HG03280 (cell line): Measurements from ENCODE around the gene RALGAPA1.
"Not testable (repeated sequence)": the region's sequence is repeated elsewhere in the genome, so short reads cannot be mapped to it uniquely, and the experiment has no call there.

Experiments
- ATAC-seq: cut with Tn5 transposase; IDR thresholded peaks from one replicate; pipeline ENCODE4 v1.9.1; 2021; ENCODE audit warnings: mild to moderate bottlenecking, moderate library complexity; ENCODE audit not compliant: unreplicated experiment

Gene RALGAPA1

GRCh38 chr14:35632271-35632670 is 176.8 kb downstream of the RALGAPA1 start:
- ATAC-seq: no peak

GRCh38 chr14:35631071-35631805 is 177.9 kb downstream of the RALGAPA1 start:
- no peak for ATAC-seq

GRCh38 chr14:35628989-35629388 is 180.1 kb downstream of the RALGAPA1 start:
- no peak for ATAC-seq

DNA sequence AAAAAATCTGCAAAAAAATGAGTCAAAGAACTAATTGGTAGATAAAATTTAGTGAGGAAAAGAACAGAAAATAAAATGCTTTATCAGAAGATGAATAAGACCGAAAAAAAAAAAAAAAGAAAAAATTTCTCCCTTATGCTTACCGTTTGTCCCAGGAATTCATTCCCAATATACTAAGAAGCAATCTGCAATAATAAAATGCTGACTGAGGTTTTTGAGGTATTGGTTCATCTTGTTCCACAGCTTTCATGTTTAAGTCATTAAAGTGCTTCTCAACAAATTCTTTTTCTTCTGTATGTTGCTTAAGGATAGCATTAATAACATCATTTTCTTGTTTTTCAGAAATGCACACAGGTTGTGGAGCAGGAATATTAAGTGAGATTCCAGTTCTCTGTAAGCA is 182.1 kb downstream of the RALGAPA1 start:
- not testable (repeated sequence) for ATAC-seq

DNA sequence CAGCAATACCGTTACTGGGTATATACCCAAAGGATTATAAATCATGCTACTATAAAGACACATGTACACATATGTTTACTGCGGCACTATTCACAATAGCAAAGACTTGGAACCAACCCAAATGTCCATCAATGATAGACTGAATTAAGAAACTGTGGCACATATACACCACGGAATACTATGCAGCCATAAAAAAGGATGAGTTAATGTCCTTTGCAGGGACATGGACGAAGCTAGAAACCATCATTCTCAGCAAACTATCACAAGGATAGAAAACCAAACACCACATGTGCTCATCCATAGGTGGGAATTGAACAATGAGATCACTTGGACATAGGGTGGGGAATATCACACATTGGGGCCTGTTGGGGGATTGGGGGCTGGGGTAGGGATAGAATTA is 187.1 kb downstream of the RALGAPA1 start:
- ATAC-seq: not testable (repeated sequence)

- ATAC-seq: not testable (repeated sequence)
These were observed 189.1 kb downstream of the RALGAPA1 start for GRCh38 chr14:35619998-35620397.

- not testable (repeated sequence) for ATAC-seq
These were observed 189.6 kb downstream of the RALGAPA1 start for GRCh38 chr14:35619461-35619860.

- ATAC-seq: no peak
These were observed 191.6 kb downstream of the RALGAPA1 start for GRCh38 chr14:35617500-35617899.

DNA sequence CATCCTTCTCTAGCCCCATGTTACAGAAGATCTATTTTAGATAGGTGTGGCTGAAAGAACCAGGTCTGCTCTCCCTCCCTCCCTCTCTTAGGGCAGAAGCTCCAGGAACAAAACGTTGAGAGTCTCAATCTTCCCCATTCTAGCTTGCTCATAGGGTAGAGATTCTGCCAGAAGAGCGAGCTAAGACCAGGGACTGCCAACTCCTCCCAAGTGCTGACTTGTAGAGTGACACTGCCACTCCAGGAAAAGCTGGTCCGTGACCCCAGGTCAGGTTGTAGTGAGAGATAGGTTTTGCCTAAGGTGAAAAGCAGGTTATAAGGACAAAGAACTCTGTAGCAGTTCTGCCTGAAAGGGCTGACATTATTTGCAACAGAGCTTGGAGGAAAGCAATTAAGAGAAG is 201.7 kb downstream of the RALGAPA1 start:
- no peak for ATAC-seq

- no peak for ATAC-seq
These were observed 208.8 kb downstream of the RALGAPA1 start for GRCh38 chr14:35600253-35600652.

GRCh38 chr14:35594616-35595015 is 214.5 kb downstream of the RALGAPA1 start:
- ATAC-seq: no peak

DNA sequence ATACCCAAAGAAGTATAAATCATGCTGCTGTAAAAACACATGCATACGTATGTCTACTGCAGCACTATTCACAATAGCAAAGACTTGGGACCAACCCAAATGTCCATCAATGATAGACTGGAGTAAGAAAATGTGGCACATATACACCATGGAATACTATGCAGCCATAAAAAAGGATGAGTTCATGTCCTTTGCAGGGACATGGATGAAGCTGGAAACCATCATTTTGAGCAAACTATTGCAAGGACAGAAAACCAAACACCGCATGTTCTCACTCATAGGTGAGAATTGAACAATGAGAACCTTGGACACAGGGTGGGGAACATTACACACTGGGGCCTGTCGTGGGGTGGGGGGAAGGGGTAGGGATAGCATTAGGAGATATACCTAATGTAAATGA is 221.7 kb downstream of the RALGAPA1 start:
- not testable (repeated sequence) for ATAC-seq

DNA sequence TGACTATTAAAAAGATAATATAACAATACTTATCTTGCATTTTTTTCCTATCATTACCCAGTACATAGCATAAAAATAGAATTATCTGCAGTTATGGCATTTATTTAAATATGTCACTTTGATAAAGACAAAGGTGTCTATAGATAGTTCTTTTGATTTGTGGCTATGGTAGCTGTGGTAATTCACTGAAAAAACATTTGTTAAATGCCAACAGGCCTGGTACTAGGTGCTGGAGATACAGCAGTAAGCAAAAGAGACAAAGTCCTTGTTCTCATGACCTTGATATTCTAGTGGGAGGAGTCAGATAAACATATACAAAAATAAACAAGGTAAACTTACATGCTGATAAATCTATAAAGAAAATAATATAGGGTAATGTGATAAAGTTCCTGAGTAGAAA is 230.5 kb downstream of the RALGAPA1 start:
- ATAC-seq: no peak

- ATAC-seq: no peak
These were observed 231.0 kb downstream of the RALGAPA1 start for GRCh38 chr14:35578135-35578534.

GRCh38 chr14:35576856-35577255 is 232.2 kb downstream of the RALGAPA1 start:
- no peak for ATAC-seq

DNA sequence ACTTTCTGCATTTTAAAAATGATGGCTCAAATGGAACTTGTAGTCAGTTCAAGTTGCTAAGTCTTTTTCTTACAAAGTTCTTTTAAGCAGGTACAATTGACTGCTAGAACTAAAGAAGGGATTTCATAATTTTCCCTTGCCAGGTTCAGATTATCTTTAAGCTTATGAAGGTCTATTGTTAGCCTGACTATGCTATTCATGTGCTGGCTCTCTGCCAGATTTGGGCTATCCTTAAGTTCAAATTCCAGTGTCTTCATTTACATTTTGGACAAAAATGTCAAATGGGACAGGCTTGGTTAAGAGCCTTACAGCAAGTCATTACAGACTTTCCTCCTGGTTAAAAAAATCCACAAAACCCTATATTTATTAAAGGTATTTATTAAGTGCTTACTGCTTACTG is 232.8 kb downstream of the RALGAPA1 start:
- ATAC-seq: no peak

- ATAC-seq: no peak
These were observed 235.2 kb downstream of the RALGAPA1 start for GRCh38 chr14:35573911-35574310.

GRCh38 chr14:35571598-35571997 is 237.5 kb downstream of the RALGAPA1 start:
- ATAC-seq: no peak

DNA sequence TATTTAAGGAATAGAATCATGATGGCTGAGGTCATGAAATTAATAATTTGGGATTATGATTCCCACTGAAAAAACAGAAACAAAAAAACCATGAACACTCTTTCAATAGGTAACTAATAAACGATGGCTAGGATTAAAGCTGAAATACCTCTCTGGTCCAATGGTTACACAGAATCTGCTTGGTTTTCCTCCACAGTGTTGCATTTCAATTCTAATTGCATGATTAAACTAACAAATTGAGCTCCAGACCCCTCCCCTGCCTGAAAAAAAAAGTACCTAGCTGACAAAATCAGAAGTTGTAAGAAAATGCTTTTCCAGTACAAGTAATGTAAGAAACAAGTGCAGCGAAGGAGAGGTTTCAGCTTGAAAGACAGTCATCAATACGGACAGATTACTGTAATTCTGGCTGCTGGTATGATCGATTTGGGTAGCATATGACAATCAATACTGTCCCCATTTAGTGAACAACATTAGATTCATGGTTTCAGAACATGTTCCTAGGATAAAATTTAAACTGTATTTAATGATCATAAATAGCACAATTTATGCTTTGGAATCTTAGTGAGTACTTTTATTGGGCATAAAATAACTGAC is 243.1 kb downstream of the RALGAPA1 start:
- no peak for ATAC-seq

GRCh38 chr14:35558680-35559079 is 250.4 kb downstream of the RALGAPA1 start:
- no peak for ATAC-seq

DNA sequence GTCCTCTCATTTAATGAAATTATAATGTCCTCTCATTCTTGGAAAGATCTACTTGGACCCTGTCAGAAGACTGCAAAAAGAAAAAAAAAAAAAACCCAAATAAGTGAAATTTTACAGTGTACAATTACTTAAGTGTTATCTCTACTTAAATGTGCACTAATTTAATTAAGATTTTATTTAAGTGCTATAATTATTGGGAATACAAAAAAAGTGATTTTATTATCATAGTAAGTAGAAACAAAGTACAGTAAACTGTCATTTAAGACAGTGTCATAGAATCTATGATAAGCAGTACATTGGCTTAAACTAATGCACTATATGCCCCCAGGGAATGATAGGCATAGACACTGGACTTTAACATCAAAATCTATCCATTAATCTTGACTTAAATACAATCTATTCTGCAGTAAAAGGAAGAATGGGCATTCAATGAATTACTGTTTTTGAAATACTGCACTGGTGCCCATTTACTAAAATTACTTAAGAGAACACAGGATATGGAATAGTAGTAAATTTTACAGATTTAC is 251.8 kb downstream of the RALGAPA1 start:
- ATAC-seq: no peak

DNA sequence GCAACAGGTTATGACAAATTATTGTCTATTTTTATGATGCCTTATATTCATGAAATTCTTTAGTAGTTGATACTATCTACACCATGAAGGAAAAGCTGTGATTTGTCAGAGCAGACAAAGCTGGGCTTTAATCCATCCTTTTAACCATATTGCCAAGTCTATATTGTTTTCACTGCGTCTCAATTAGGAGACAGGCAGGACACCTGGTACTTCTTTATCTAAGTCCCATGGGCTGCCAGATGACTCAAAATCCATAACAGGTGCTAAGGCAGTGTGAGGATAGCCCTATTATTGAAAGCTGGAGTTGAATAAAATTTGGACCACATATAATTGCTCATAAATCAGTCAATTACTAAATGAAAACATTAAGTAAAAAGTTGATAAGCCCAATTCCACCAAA is 252.5 kb downstream of the RALGAPA1 start:
- ATAC-seq: no peak
